ENCODE results near the gene CCDC88B. TPM values are rescaled to one million over a fixed set of nuclear protein-coding genes. Genes with fewer than 3 reads are reported as not detected.

Gene CCDC88B
- total and polyA plus RNA-seq, 4 donors: 3.5 to 4.9 (median 4.0) TPM

DNA sequence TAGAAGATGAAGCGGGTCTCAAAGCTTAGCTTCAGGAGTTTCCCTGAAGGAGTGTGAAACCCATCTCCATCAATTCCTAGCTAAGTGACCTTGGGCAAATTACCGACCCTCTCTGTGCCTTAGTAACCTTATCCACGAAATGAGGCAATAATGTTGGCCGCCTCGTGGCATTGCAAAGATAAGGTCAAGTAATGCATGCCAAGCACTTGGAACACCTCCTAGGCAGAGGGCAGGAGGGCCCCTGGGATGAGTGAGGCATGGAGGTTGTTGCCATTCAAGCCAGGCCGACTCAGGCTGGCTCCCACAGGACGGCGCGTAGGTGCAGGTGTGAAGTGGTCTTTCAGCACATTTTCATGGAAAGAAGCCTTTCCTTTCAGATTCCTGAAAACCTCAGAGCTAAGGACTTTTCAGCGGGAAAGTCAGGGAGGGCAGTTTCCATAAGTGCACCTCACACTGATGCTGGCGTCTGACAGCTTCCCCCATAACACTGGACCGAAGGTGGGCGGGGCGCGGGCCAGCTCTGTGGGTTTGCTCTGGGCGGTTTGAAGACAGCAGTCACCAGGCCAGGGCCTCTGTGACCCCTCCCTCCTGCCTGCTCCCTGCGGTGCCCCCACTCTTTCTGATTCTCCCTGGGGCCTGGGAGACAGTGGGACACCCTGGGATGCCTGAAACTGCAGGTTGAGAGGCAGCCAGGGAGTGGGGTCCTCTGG is 44.2 kb downstream of the CCDC88B start:
- no peaks in the 10 kb centered on the region for H3K27me3 ChIP-seq (ENCODE audit: control insufficient read depth in 4 of 4, insufficient read depth in 4 of 4, low read length in 3 of 4)
- H3K4me3 ChIP-seq (ENCODE audit: low read depth in 1 of 3, low read length in 3 of 3): no peak overlapping the region
- H3K9ac ChIP-seq (ENCODE audit: low read depth in 1 of 2, low read length in 2 of 2): no peak overlapping the region
- H3K4me1 ChIP-seq (ENCODE audit: control insufficient read depth in 4 of 4, insufficient read depth in 4 of 4, low read length in 3 of 4): no peaks in the 10 kb centered on the region
- no peaks in the 10 kb centered on the region for H3K36me3 ChIP-seq (ENCODE audit: control insufficient read depth in 4 of 4, insufficient read depth in 3 of 4, low read depth in 1 of 4, low read length in 3 of 4)
- H3K27ac ChIP-seq (ENCODE audit: low read depth in 1 of 2, low read length in 2 of 2): no peak overlapping the region
- no peak for DNase-seq (ENCODE audit: low spot score)
- TF ChIP-seq YY1 (IDR thresholded peaks at IDR 0.05): no peak
- TF ChIP-seq, protein P1, sequence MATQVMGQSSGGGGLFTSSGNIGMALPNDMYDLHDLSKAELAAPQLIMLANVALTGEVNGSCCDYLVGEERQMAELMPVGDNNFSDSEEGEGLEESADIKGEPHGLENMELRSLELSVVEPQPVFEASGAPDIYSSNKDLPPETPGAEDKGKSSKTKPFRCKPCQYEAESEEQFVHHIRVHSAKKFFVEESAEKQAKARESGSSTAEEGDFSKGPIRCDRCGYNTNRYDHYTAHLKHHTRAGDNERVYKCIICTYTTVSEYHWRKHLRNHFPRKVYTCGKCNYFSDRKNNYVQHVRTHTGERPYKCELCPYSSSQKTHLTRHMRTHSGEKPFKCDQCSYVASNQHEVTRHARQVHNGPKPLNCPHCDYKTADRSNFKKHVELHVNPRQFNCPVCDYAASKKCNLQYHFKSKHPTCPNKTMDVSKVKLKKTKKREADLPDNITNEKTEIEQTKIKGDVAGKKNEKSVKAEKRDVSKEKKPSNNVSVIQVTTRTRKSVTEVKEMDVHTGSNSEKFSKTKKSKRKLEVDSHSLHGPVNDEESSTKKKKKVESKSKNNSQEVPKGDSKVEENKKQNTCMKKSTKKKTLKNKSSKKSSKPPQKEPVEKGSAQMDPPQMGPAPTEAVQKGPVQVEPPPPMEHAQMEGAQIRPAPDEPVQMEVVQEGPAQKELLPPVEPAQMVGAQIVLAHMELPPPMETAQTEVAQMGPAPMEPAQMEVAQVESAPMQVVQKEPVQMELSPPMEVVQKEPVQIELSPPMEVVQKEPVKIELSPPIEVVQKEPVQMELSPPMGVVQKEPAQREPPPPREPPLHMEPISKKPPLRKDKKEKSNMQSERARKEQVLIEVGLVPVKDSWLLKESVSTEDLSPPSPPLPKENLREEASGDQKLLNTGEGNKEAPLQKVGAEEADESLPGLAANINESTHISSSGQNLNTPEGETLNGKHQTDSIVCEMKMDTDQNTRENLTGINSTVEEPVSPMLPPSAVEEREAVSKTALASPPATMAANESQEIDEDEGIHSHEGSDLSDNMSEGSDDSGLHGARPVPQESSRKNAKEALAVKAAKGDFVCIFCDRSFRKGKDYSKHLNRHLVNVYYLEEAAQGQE (IDR thresholded peaks at IDR 0.05): no peak
- 63% methylated on average over 17 of the region's 17 CpGs for WGBS
- no peaks in the 10 kb centered on the region for H3K9me3 ChIP-seq (ENCODE audit: control insufficient read depth in 4 of 4, low read length in 3 of 4)

DNA sequence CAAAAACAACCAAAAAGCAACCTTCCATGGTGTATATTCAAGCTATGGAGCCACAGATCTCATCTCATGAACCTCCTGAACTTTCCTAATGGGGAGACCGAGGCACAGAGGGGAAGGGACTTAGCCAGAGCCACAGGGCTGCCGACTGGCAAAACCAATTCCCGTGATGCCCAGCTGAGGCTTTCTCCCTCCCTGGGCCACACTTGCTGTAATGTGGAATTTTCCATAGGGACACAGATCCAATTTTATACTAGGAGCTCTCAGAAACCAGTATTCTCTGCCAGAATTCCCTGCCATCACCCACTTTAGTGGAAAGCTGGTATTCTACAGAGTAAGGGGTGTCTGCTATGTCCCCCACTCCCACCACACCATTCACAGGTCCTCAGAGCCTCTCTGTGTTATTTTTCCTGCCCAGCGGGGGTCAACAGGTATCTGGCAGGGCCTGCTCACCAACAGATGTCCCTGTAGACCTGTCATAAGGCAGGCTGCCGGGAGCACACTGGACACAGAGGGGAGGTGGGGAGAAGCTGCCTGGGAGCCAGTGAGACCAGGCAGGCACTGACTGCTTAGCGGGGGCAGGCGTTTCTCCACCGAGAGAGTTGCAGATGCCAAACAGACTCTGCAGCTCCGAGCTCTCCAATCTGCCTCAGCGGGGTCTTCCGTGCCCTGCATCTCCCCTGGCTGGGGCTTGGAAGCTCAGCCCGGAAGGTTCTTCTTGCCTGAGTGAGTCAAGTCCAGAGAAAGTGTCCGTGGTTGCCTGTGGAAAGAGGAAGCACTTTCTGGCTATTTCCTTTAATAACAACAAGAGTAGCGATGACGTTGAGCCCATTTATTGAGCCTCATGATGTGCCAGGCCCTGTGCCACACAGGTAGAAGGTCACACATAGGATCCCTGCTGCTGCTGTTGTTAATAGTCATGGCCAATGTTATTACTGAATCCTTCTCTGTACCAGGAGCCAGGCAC is 45.3 kb downstream of the CCDC88B start:
- TF ChIP-seq FOXA2 (IDR thresholded peaks at IDR 0.05): no peak
- no peak for TF ChIP-seq RXRA (IDR thresholded peaks at IDR 0.05)
- no peak for TF ChIP-seq FOXA1 (IDR thresholded peaks at IDR 0.05)
- TF ChIP-seq, protein P2, sequence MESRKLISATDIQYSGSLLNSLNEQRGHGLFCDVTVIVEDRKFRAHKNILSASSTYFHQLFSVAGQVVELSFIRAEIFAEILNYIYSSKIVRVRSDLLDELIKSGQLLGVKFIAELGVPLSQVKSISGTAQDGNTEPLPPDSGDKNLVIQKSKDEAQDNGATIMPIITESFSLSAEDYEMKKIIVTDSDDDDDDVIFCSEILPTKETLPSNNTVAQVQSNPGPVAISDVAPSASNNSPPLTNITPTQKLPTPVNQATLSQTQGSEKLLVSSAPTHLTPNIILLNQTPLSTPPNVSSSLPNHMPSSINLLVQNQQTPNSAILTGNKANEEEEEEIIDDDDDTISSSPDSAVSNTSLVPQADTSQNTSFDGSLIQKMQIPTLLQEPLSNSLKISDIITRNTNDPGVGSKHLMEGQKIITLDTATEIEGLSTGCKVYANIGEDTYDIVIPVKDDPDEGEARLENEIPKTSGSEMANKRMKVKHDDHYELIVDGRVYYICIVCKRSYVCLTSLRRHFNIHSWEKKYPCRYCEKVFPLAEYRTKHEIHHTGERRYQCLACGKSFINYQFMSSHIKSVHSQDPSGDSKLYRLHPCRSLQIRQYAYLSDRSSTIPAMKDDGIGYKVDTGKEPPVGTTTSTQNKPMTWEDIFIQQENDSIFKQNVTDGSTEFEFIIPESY (IDR thresholded peaks at IDR 0.05): no peak
- no peak overlapping the region for H3K4me3 ChIP-seq (ENCODE audit: low read depth in 1 of 3, low read length in 3 of 3)
- no peak for DNase-seq (ENCODE audit: low spot score)
- 73% methylated on average over 15 of the region's 15 CpGs for WGBS
- no peaks in the 10 kb centered on the region for H3K4me1 ChIP-seq (ENCODE audit: control insufficient read depth in 4 of 4, insufficient read depth in 4 of 4, low read length in 3 of 4)
- H3K9me3 ChIP-seq (ENCODE audit: control insufficient read depth in 4 of 4, low read length in 3 of 4): no peaks in the 10 kb centered on the region
- no peaks in the 10 kb centered on the region for H3K36me3 ChIP-seq (ENCODE audit: control insufficient read depth in 4 of 4, insufficient read depth in 3 of 4, low read depth in 1 of 4, low read length in 3 of 4)
- H3K27me3 ChIP-seq (ENCODE audit: control insufficient read depth in 4 of 4, insufficient read depth in 4 of 4, low read length in 3 of 4): no peaks in the 10 kb centered on the region
- no peak overlapping the region for H3K27ac ChIP-seq (ENCODE audit: low read depth in 1 of 2, low read length in 2 of 2)
- no peak overlapping the region for H3K9ac ChIP-seq (ENCODE audit: low read depth in 1 of 2, low read length in 2 of 2)

DNA sequence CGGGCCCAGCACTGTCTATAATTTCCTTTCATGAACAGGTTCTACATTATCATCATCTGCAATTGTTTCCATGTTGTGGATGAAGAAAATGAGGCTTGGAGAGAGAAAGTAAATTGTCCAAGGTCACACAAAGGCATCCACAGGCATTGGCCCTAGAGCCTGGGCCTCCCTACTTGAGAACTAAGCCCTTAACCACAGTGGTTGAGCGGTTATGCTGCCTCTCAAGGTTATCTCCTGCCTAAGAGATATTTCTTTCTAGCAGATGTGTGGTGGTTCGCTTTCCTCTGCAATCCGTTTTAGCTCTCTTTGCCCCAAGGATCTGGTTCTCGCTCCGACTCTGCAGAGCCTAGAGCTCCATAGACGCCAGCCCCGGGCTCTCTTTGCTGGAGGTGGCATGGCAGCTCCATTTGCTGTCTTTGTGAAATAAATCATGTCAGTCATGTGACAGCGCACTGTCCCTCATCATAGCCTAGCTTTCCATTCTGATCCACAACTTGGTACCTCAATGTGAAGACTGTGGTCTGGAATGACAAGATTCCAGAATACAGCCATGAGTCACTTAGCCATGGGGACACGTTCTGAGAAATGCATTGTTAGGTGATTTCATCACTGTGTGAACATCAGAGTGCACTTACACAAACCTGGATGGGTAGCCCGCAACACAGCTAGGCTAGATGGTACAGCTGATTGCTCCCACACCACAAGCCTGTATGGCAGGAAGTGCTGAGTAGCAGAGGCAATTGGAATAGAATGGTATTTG is 46.1 kb downstream of the CCDC88B start:
- H3K27ac ChIP-seq (ENCODE audit: low read depth in 1 of 2, low read length in 2 of 2): no peak overlapping the region
- H3K36me3 ChIP-seq (ENCODE audit: control insufficient read depth in 4 of 4, insufficient read depth in 3 of 4, low read depth in 1 of 4, low read length in 3 of 4): no peaks in the 10 kb centered on the region
- no peak for DNase-seq (ENCODE audit: low spot score)
- WGBS: 83% methylated on average over 11 of the region's 11 CpGs
- no peak overlapping the region for H3K9ac ChIP-seq (ENCODE audit: low read depth in 1 of 2, low read length in 2 of 2)
- H3K27me3 ChIP-seq (ENCODE audit: control insufficient read depth in 4 of 4, insufficient read depth in 4 of 4, low read length in 3 of 4): no peaks in the 10 kb centered on the region
- no peaks in the 10 kb centered on the region for H3K9me3 ChIP-seq (ENCODE audit: control insufficient read depth in 4 of 4, low read length in 3 of 4)
- H3K4me1 ChIP-seq (ENCODE audit: control insufficient read depth in 4 of 4, insufficient read depth in 4 of 4, low read length in 3 of 4): no peaks in the 10 kb centered on the region
- no peak overlapping the region for H3K4me3 ChIP-seq (ENCODE audit: low read depth in 1 of 3, low read length in 3 of 3)
- TF ChIP-seq, protein P3, sequence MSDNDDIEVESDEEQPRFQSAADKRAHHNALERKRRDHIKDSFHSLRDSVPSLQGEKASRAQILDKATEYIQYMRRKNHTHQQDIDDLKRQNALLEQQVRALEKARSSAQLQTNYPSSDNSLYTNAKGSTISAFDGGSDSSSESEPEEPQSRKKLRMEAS (IDR thresholded peaks at IDR 0.05): no peak
- TF ChIP-seq NR2F2 (IDR thresholded peaks at IDR 0.05) (no peak), EGR1 (IDR thresholded peaks at IDR 0.05; ENCODE audit: low read depth in 2 of 2) (no peak), SP1 (IDR thresholded peaks at IDR 0.05) (no peak), GABPA (IDR thresholded peaks at IDR 0.05 in 1 of 2, conservative IDR thresholded peaks at IDR 0.05 in 1 of 2) (no peak)
- TF ChIP-seq, protein P4, sequence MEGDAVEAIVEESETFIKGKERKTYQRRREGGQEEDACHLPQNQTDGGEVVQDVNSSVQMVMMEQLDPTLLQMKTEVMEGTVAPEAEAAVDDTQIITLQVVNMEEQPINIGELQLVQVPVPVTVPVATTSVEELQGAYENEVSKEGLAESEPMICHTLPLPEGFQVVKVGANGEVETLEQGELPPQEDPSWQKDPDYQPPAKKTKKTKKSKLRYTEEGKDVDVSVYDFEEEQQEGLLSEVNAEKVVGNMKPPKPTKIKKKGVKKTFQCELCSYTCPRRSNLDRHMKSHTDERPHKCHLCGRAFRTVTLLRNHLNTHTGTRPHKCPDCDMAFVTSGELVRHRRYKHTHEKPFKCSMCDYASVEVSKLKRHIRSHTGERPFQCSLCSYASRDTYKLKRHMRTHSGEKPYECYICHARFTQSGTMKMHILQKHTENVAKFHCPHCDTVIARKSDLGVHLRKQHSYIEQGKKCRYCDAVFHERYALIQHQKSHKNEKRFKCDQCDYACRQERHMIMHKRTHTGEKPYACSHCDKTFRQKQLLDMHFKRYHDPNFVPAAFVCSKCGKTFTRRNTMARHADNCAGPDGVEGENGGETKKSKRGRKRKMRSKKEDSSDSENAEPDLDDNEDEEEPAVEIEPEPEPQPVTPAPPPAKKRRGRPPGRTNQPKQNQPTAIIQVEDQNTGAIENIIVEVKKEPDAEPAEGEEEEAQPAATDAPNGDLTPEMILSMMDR (IDR thresholded peaks at IDR 0.05; ENCODE audit: low read depth, low read length, missing input control): no peak
- TF ChIP-seq, protein P1 (IDR thresholded peaks at IDR 0.05): no peak

All from liver (tissue), 9 donors.